OCI-LY3 (cell line): ENCODE measurements around the gene INO80B.

ENCODE experiments used
- H2AFZ ChIP-seq: fragments of 200-600, 300-600 bp; shearing (Covaris generic); 2 replicates; pipeline ENCODE4 v1.6.0; 2014; ENCODE audit warnings: antibody characterized with exemption, low read depth, low read length
- H3K27ac ChIP-seq: fragments of 200-600, 300-600 bp; sonication (generic); 2 replicates; pipeline ENCODE4 v1.5.1; 2014; ENCODE audit warnings: mild to moderate bottlenecking, low read length, moderate library complexity, mixed read lengths
- H3K27me3 ChIP-seq: fragments of 200-600, 300-600 bp; sonication (generic); 2 replicates; pipeline ENCODE4 v1.6.1; 2014; ENCODE audit warnings: low read depth, low read length, mixed read lengths
- H3K36me3 ChIP-seq: fragments of 200-600, 300-600 bp; sonication (generic); replicated peaks from 2 replicates; pipeline ENCODE3; 2014; ENCODE audit warnings: low read depth, low read length, mixed read lengths
- H3K4me1 ChIP-seq: fragments of 300-600, 200-600 bp; sonication (generic); 2 replicates; pipeline ENCODE4 v1.6.1; 2014; ENCODE audit warnings: low read length, mixed read lengths
- H3K4me2 ChIP-seq: fragments of 200-600, 300-600 bp; sonication (generic); 2 replicates; pipeline ENCODE4 v1.6.1; 2014; ENCODE audit warnings: low read length, mixed read lengths
- H3K4me3 ChIP-seq: fragments of 300-600, 200-600 bp; sonication (generic); 2 replicates; pipeline ENCODE4 v1.5.1; 2014; ENCODE audit warnings: antibody characterized with exemption, mild to moderate bottlenecking, low read length, moderate library complexity
- H3K79me2 ChIP-seq: fragments of 300-600, 200-600 bp; shearing (Covaris generic); 2 replicates; pipeline ENCODE4 v1.6.1; 2014; ENCODE audit warnings: mild to moderate bottlenecking, low read length, mixed read lengths
- H3K9ac ChIP-seq: fragments of 300-600, 200-600 bp; shearing (Covaris generic); 2 replicates; pipeline ENCODE4 v1.6.0; 2014; ENCODE audit warnings: mild to moderate bottlenecking, low read length, moderate library complexity
- H3K9me3 ChIP-seq: fragments of 200-600, 300-600 bp; shearing (Covaris generic); 2 replicates; pipeline ENCODE4 v1.6.1; 2014; ENCODE audit warnings: low read length, mixed read lengths; ENCODE audit not compliant: insufficient read depth
- H4K20me1 ChIP-seq: fragments of 200-600, 300-600 bp; sonication (generic); 2 replicates; pipeline ENCODE4 v1.6.1; 2016; ENCODE audit warnings: low read length, mixed read lengths; ENCODE audit not compliant: insufficient read depth
- CTCF ChIP-seq: fragments of 200-600, 300-600 bp; sonication (generic); IDR thresholded peaks from 2 replicates; pipeline ENCODE4 v1.5.1; 2014; ENCODE audit warnings: antibody characterized with exemption, low read length, low read depth
- EZH2phosphoT487 ChIP-seq: fragments of 200-600 bp; shearing (Covaris generic); IDR thresholded peaks from 2 replicates; pipeline ENCODE4 v1.6.1; 2018; ENCODE audit warnings: antibody characterized with exemption, mixed run types, low read depth

Gene INO80B

GRCh38 chr2:74425523-74425922 is 29.4 kb upstream of the INO80B start:
- Histone ChIP-seq H3K4me1 (peaks cover 5% of the 10 kb centered on the region), H3K27ac (no peak overlapping the region), H3K9ac (no peak overlapping the region), H3K27me3 (no peaks in the 10 kb centered on the region), H3K4me3 (no peak overlapping the region), H3K36me3 (peaks cover 27% of the 10 kb centered on the region), H3K9me3 (no peaks in the 10 kb centered on the region), H2AFZ (no peak overlapping the region), H4K20me1 (no peaks in the 10 kb centered on the region), H3K79me2 (no peaks in the 10 kb centered on the region), H3K4me2 (no peak overlapping the region)
- no peak for TF ChIP-seq CTCF
- no peak for TF ChIP-seq EZH2phosphoT487

DNA sequence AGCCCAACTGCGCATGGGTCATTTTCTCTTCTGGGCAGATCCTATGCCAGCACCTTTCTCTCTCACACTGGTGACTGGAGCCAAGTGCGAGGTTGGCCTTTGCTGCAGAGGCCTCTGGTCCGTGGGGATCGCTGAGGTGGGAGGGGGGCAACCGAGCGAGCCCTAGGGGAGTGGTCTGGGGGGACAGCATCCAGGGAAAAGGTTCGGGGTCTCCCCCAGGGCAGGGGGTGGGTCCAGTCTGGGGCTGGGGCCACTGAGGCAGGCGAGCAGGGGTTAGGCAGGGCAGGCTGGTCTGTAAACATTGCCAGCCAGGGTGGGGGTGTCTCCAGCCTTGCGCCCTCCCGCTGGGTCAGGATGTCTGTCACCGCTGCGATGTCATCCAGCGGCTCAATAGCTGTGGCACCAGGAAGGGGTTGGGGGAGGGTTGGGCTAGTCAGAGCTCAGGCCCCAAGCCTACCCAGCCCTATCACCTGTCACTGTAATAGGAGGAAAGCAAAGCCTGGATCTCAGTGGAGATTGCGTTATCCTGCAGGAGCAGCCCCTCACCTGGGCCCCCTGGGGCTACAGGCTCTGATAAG is 28.6 kb upstream of the INO80B start:
- Histone ChIP-seq H3K4me2 (no peak overlapping the region), H3K9ac (no peak overlapping the region), H3K79me2 (no peaks in the 10 kb centered on the region), H3K27me3 (no peaks in the 10 kb centered on the region), H4K20me1 (no peaks in the 10 kb centered on the region), H3K4me1 (peaks cover 4% of the 10 kb centered on the region; the same call in 1 of the 2 replicates), H3K36me3 (peaks cover 27% of the 10 kb centered on the region), H3K27ac (no peak overlapping the region), H2AFZ (no peak overlapping the region), H3K4me3 (no peak overlapping the region), H3K9me3 (no peaks in the 10 kb centered on the region)
- TF ChIP-seq EZH2phosphoT487 (no peak), CTCF (no peak)

DNA sequence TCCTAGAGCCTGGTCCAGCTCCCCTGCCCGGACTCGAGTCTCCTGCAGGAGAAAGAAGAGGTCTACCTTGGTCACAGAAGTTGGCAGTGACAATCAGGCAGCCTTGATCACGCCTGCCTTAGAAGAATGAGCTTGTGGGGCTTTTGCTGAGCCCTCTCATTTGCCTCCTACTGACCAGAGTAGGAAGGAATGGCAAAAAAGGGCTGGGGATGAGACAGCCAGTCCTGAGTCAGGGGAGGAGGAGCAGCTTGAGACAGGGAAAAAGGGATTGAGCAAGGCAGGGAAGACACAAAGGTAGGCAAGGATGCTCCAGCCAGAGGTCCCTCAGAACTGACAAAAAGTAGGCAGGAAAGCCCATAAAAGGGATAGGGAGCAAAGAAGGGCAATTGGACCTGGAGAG is 27.3 kb upstream of the INO80B start:
- Histone ChIP-seq H3K36me3 (peaks cover 27% of the 10 kb centered on the region), H3K4me2 (no peak overlapping the region), H3K9me3 (no peaks in the 10 kb centered on the region), H3K4me3 (no peak overlapping the region), H3K79me2 (no peaks in the 10 kb centered on the region), H3K27me3 (no peaks in the 10 kb centered on the region), H2AFZ (no peak overlapping the region), H3K27ac (no peak overlapping the region), H4K20me1 (no peaks in the 10 kb centered on the region), H3K9ac (no peak overlapping the region), H3K4me1 (no peaks in the 10 kb centered on the region)
- TF ChIP-seq EZH2phosphoT487 (no peak), CTCF (no peak)

- no peaks in the 10 kb centered on the region for H4K20me1 ChIP-seq
- no peak for TF ChIP-seq CTCF
- TF ChIP-seq EZH2phosphoT487 = no peak
- H3K36me3 ChIP-seq = peaks cover 21% of the 10 kb centered on the region
- H3K79me2 ChIP-seq = no peaks in the 10 kb centered on the region
- H3K4me3 ChIP-seq = no peak overlapping the region
- no peaks in the 10 kb centered on the region for H3K9me3 ChIP-seq
- no peak overlapping the region for H3K9ac ChIP-seq
- no peaks in the 10 kb centered on the region for H3K4me1 ChIP-seq
- no peak overlapping the region for H3K27ac ChIP-seq
- H3K4me2 ChIP-seq = no peak overlapping the region
- no peak overlapping the region for H2AFZ ChIP-seq
- no peaks in the 10 kb centered on the region for H3K27me3 ChIP-seq
Measured at GRCh38 chr2:74428675-74429074, 26.2 kb upstream of the INO80B start.
